Measurements from ENCODE around the gene LIF.
"Not testable (repeated sequence)": the region's sequence is repeated elsewhere in the genome, so short reads cannot be mapped to it uniquely, and the experiment has no call there.

LIF gene

GRCh38 chr22:30205281-30206115 lies 41.1 kb downstream of the LIF start:
- DNase-seq, result no peak

GRCh38 chr22:30204742-30205111 lies 41.8 kb downstream of the LIF start:
- no peak for DNase-seq

GRCh38 chr22:30204015-30204741 lies 42.4 kb downstream of the LIF start:
- no peak for DNase-seq

- DNase-seq, result no peak
Measured at GRCh38 chr22:30202531-30203006, 44.0 kb downstream of the LIF start.

- DNase-seq, result no peak
Measured at GRCh38 chr22:30201945-30202344, 44.6 kb downstream of the LIF start.

GRCh38 chr22:30200905-30201304 lies 45.7 kb downstream of the LIF start:
- not testable (repeated sequence) for DNase-seq

- DNase-seq, result no peak
Measured at GRCh38 chr22:30198921-30199320, 47.6 kb downstream of the LIF start.

GRCh38 chr22:30198152-30198825 lies 48.3 kb downstream of the LIF start:
- DNase-seq, result no peak

GRCh38 chr22:30197389-30197788 lies 49.2 kb downstream of the LIF start:
- no peak for DNase-seq

- no peak for DNase-seq
Measured at GRCh38 chr22:30196880-30197336, 49.7 kb downstream of the LIF start.

GRCh38 chr22:30196141-30196879 lies 50.2 kb downstream of the LIF start:
- DNase-seq, result no peak

GRCh38 chr22:30195245-30196140 lies 51.1 kb downstream of the LIF start:
- no peak for DNase-seq

GRCh38 chr22:30193031-30193775 lies 53.4 kb downstream of the LIF start:
- DNase-seq, result no peak

GRCh38 chr22:30192427-30192826 lies 54.1 kb downstream of the LIF start:
- no peak for DNase-seq

- no peak for DNase-seq
Measured at GRCh38 chr22:30191040-30191701, 55.4 kb downstream of the LIF start.

- no peak for DNase-seq
Measured at GRCh38 chr22:30190574-30190973, 56.0 kb downstream of the LIF start.

All from effector CD4-positive, alpha-beta T cell (primary cell).